Stimulated activated CD4-positive, alpha-beta T cell treated with anti-CD3 and anti-CD28 coated beads, Interleukin-12 subunit alpha, Interleukin-12 subunit beta, amount 100 ng/mL, for 48 hours (primary cell): ENCODE data around the gene MORC2.

ENCODE experiments used
- DNase-seq, 3 donors: peaks; one replicate each; pipeline ENCODE4 v3.0.0-alpha.2; 2020; ENCODE audit warnings: low read depth in 2 of 3, low spot score in 1 of 3

Gene MORC2

GRCh38 chr22:30889996-30890480, 78.5 kb downstream of the MORC2 start:
- DNase-seq, result no peak

GRCh38 chr22:30889268-30889995, 79.1 kb downstream of the MORC2 start:
- no peak for DNase-seq

DNA sequence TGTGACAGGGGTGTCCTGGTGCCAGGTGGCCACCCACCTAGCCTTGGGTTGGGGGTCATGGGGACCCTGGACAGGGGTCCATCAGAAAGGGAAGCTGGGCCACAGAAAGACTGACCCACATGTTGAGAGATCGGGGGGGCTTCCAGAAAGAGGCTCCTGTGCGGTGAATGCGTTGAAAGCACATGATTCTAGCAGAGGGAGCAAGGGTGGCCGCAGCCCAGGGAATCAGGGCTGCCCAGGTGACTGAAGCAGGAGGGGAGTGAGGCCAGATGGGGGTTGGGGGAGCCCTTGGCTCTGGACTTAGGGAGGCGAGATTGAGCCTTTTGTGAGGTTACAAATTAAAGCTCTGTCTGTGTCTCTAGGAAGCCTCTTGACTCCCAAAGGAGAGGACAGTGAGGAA, 80.7 kb downstream of the MORC2 start:
- DNase-seq, result no peak

GRCh38 chr22:30887453-30887852, 81.1 kb downstream of the MORC2 start:
- no peak for DNase-seq

- DNase-seq, result no peak
Measured at GRCh38 chr22:30885591-30885990, 83.0 kb downstream of the MORC2 start.

- no peak for DNase-seq
Measured at GRCh38 chr22:30885001-30885366, 83.6 kb downstream of the MORC2 start.

- no peak for DNase-seq
Measured at GRCh38 chr22:30884211-30885000, 84.2 kb downstream of the MORC2 start.

GRCh38 chr22:30883586-30884145, 84.9 kb downstream of the MORC2 start:
- no peak for DNase-seq

- no peak for DNase-seq
Measured at GRCh38 chr22:30882974-30883533, 85.5 kb downstream of the MORC2 start.

DNA sequence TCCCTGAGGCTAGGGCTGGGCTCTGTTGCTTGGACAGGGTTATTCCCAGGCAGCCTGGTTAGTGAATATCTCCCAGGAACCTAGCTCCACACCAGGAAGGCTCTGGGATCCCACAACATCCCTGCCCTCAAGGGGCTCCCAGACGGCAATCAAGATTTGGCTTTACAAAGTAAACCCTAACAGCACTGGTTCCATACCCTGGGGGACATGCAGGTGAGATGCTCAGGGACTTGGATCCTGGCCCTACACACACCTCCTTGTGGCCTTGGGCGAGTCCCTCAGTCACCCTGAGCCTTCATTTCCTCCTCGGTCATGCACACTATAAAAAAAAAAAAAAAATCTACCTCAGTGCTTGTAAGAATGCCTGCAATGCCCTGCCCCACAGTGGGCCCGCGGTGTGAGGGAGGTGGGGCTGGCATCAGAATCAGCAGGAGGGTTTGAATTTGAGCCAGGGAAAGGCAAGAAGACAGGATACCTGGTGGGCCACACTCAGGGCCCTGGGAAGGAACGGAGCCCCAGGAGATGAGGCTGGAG, 86.3 kb downstream of the MORC2 start:
- no peak for DNase-seq

GRCh38 chr22:30881361-30882183, 87.0 kb downstream of the MORC2 start:
- no peak for DNase-seq

DNA sequence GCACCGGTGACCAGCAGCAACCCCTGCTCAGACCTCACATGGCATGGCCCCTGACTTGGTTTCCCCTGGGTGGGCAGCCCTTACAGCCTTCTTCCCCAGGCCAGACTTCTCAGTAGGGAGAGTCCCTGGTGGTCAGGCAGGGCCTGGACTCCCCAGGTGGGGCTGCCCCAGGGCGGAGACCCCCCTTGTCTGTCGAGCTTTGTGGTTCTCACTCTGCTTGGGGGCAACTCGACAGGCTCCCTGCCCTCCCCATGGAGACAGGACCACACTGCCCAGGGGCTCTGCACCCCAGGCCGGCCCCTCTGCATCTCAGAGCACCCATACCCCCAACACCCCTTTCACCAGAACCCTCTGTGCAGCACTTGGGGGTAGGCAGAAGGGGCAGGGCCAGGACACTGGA, 87.7 kb downstream of the MORC2 start:
- DNase-seq, result no peak

GRCh38 chr22:30880181-30880601, 88.4 kb downstream of the MORC2 start:
- DNase-seq, result no peak

GRCh38 chr22:30879415-30879797, 89.2 kb downstream of the MORC2 start:
- DNase-seq, result no peak

GRCh38 chr22:30878516-30879414, 89.8 kb downstream of the MORC2 start:
- no peak for DNase-seq

DNA sequence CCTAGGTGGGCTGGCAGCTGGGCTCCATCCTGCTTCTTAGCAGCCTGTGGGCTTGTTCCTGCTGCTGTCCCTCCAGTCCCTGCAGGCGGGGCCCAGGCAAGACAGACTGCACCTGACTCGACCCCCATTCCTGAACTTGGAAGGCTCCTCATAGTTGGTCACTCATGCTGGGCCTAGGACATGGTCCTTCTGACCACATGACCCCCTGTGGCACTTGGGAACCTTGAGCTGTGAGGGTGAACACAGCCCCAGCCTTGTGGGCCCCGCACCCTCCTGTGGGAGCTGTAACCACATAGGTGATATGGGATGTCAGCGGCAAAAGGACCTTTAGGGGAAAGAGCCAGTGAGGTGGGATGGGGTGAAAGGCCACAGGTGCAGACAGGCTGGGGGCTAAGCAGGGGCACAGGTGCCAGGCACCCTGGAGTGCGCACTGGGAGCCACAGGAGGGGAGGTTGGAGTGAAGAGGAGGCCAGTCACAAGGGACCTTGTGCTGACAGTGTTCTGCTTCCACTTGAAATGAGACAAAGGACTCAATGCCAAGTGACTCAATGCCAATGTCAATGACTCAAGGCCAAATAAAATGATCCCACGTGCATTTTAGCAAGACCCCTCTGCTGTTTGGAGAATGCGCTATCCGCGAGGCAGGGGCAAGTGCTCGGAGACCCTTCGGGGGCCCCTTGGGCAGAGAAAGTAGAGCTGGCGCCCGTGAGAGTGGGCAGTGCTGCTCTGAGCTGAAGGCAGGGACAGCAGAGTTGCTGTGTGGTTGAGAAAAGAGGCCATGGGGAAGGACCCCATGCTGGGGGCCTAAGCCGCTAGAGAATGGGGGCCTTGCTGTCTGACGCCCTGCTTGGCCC, 90.7 kb downstream of the MORC2 start:
- no peak for DNase-seq

GRCh38 chr22:30876915-30877553, 91.5 kb downstream of the MORC2 start:
- no peak for DNase-seq

GRCh38 chr22:30876221-30876751, 92.3 kb downstream of the MORC2 start:
- DNase-seq, result no peak
